T-helper 2 cell treated with Interferon-gamma antibody and Interleukin-4, amounts not matched to agents 100 ng/mL and 5 ng/mL, for 36 hours (primary cell): ENCODE data around the gene FBXO28. TPM values are rescaled to one million over a fixed set of nuclear protein-coding genes. Genes with fewer than 3 reads are reported as not detected.
"Not testable (repeated sequence)": the region's sequence is repeated elsewhere in the genome, so short reads cannot be mapped to it uniquely, and the experiment has no call there.

Experiments used
- intact Hi-C: fragments of 100-400 bp; cut with micrococcal nuclease; formaldehyde crosslinking; loops from one replicate; pipeline ENCODE4 v1.15.1; 2023
- total RNA-seq: library from RNA; stranded (reverse); gene quantifications from 2 replicates; pipeline ENCODE4 v1.2.3, GENCODE V29; 2022

The FBXO28 gene
- total RNA-seq, 1 donor from 2014 or later: 21.1 TPM

DNA sequence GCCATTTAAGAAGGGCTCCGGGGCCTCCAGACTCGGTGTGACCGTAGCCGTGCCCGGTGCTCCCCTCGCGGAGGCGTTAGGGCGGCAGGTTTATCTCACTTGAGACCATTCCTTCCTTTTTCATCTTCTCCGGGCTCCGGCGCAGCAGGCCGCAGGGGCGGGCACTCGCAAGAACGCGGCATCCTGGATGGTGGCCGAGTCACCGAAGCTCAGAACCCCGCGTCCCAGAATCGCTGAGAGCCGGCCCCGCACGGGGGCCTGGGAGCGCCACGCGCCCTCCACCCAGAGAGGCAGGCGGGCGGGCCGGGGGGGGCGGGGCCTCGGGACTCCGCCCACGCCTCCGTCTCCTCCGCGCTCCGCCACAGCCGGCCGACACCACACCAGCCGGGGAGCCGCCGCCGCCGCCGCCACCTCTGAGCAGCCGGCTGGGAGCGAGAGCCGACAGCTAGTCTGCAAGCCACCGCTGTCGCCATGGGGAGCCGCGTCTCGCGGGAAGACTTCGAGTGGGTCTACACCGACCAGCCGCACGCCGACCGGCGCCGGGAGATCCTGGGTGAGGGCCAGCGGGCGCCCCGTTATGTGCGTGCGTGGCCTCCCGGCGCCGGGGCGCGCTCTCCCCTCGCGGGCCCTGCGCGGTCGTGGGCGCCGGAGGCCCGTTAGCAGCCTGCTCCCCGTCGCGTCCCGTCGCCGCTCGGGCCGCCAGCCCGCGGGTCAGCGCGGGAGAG lies 69.1 kb downstream of the FBXO28 start, which contains the start of gene DEGS1:
TSS of gene DEGS1 (plus strand) at position 375 of the 725 bp plus-strand sequence. CDS start at position 472, 97 bp downstream.
- intact Hi-C loops: loop anchor here (1.0 to 10.0 kb wide), 12 partner anchors 13 to 1470 kb away; partner anchors contain the start of genes AIDA, BROX, CAPN2 and CNIH4

DNA sequence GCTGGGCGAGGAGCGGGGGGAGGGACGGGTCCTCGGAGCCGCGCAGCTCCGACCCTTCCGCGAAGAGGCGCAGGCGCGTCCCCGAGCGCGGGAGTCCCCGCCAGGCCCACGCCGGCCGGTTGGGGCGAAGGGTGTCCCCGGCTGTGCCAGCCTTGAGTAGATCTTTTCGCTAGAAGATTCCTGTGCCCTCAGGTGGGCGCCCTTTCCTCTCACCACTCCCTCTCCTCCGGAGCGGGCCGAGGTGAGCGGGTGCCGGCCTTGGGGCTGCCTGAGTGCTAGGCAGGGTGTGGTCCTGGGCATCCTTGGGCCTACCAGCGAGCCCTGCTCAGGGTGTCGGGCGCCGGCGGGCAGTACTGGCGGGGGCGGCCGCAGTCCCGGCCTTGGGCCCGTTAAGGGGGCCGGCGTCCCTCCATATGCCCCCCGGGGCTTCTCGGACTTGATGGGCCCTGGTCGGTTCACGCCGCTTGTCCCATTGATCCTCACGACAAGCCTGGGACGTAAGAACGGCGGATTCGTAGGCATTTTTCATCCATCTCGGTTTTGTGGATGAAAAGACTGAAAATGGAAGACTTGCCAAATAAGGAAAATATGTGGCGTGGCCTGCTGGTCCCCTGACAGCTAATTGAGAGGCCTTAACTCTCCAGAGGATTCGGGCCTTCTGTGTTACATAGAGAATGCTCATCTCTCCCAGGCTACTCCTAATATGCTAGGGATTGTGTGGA lies 69.8 kb downstream of the FBXO28 start:
- intact Hi-C loops: loop anchor here (1.0 to 10.0 kb wide), 9 partner anchors 79 to 1471 kb away; partner anchors contain the start of genes AIDA, BROX, CAPN2 and CNIH4

GRCh38 chr1:224185208-224185607 lies 71.3 kb downstream of the FBXO28 start:
- intact Hi-C loops: loop anchor here (10.0 kb wide), 1 partner anchor 470 kb away; the partner anchor contains the start of gene CAPN2

DNA sequence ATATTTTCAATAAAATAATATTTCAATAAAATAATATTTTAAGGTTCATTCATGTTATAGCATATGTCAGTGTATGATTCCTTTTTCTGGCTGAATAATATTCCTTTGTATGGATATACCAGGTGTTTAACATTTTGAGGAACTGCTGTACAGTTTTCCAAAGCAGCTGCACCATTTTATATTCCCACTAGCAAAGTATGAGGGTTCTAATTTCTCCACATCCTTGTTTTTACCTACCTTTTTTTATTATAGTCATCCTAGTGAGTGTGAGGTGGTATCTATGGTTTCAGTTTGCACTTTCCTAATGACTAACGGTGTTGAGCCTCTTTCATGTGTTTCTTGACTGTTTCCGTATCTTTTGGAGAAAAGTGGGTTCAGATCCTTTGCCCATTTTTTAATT lies 74.4 kb downstream of the FBXO28 start:
- intact Hi-C loops: loop anchor here (10.0 kb wide), 1 partner anchor 473 kb away; the partner anchor contains the start of gene CAPN2

DNA sequence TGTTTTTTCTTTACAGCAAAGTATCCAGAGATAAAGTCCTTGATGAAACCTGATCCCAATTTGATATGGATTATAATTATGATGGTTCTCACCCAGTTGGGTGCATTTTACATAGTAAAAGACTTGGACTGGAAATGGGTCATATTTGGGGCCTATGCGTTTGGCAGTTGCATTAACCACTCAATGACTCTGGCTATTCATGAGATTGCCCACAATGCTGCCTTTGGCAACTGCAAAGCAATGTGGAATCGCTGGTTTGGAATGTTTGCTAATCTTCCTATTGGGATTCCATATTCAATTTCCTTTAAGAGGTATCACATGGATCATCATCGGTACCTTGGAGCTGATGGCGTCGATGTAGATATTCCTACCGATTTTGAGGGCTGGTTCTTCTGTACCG lies 75.7 kb downstream of the FBXO28 start:
- intact Hi-C loops: loop anchor here (10.0 kb wide), 1 partner anchor 475 kb away; the partner anchor contains the start of gene CAPN2

DNA sequence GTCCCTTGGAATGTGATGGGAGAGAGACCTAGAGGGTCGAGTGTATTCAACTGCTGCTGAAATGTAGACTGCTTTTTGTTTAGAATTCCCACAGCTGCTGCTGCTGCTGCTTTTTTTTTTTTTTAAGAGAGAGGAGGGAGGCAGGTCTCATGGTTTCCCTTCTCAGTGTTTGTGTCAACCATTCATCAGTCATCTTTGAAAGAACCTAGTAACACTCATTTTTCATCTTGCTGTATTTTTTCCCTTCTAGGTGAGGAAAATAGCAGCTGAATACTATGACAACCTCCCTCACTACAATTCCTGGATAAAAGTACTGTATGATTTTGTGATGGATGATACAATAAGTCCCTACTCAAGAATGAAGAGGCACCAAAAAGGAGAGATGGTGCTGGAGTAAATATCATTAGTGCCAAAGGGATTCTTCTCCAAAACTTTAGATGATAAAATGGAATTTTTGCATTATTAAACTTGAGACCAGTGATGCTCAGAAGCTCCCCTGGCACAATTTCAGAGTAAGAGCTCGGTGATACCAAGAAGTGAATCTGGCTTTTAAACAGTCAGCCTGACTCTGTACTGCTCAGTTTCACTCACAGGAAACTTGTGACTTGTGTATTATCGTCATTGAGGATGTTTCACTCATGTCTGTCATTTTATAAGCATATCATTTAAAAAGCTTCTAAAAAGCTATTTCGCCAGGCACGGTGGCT lies 78.3 kb downstream of the FBXO28 start:
- intact Hi-C loops: no loop called here

DNA sequence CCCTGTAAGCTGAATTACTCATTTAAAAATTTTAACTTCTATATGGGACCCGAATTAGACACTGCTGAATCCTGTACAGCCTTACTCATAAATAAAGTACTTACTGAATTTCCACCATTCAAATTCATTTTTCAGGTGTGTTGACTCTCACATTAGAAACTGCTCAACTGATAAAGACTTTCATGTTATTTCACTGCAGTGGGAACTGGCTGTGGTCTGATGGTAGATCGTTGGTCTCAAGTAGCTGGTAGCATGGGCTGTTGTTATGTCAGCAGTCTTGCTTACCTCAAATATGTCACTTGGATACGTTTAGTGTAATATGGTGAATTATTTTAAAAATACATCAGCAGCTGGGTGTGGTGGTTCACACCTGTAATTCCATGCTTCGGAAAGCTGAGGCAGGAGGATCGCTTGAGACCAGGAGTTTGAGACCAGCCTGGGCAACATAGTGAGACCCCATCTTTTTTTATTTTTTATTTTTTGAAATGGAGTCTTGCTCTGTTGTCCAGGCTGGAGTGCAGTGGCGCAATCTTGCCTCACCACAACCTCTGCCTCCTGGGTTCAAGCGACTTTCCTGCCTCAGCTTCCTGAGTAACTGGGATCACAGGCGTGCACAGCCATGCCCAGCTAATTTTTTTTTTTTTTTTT lies 79.5 kb downstream of the FBXO28 start:
- intact Hi-C loops: no loop called here

DNA sequence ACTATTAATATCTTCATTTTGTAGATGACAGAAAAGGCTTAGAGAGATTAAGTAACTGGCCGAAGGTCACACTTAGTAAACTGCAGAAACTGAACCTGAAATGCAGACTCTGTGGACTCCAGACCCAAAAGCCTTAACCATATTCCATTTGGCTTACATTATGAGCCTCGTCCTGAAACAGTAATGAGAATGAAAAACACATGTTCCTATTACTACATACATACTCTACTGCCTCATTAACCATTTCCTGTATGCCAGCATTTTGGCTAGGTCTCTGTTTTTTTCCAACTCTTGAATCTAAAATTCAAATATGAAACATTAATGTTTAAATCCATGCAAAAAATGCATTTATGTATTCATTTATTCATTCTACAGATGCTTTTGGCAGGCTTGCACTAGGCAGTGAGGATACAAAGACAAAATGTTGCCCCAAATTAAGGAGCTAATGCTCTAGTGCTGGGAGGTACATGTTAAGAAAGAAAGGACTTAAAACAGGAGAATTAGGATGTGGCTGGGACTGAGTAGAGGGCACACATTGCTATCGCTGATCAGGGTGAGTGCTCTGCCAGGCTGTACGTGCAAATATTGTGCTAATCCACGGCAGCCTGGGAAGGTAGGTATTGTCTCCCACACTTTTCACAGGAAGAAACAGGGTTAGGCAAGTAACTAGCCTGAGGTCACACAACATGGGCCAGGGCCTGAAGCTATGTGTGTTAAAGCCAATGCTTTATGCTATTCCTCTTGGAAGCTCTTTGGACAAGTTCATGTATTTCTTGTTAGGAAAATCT lies 83.1 kb downstream of the FBXO28 start:
- intact Hi-C loops: no loop called here

GRCh38 chr1:224198572-224198971 lies 84.7 kb downstream of the FBXO28 start:
- intact Hi-C loops: no loop called here

DNA sequence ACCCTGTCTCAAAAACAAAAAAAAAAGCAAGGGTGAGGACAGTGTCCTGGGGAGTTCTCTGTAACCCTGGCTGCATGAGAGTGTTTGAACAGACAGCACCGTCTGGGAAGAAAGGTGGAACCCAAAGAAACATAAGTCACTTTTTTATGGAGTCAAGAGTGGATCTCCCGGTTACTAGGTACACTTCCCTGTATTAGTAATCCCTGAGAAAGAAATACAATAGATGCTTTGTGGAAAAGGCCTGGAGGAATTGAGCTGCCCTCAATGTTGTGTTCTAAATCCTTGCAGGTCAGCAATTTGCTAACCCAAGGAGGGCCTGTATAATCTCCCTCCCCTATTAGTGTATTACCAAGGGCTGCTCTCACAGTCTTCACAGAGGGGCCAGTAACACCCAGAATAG lies 85.8 kb downstream of the FBXO28 start:
- intact Hi-C loops: no loop called here

DNA sequence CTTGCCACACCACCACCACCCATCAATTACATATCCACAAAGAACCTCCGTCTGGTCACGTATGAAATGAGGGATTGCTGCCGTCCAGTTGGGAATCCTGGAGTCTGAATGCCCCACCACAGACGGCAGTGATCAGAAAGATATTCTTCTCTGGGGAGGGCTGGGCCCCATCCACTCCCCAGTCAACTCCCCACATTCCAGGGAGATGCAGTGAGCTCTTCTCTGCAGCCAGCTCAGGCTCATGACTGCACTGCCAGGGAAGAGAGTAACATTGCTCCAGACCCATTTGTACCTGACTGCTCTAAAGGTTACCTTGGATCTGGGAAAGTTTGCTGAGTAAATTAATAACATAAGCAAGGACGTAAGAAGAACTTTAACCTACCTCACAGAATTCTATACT lies 87.5 kb downstream of the FBXO28 start:
- intact Hi-C loops: no loop called here

GRCh38 chr1:224201853-224202252 lies 87.9 kb downstream of the FBXO28 start:
- intact Hi-C loops: no loop called here

DNA sequence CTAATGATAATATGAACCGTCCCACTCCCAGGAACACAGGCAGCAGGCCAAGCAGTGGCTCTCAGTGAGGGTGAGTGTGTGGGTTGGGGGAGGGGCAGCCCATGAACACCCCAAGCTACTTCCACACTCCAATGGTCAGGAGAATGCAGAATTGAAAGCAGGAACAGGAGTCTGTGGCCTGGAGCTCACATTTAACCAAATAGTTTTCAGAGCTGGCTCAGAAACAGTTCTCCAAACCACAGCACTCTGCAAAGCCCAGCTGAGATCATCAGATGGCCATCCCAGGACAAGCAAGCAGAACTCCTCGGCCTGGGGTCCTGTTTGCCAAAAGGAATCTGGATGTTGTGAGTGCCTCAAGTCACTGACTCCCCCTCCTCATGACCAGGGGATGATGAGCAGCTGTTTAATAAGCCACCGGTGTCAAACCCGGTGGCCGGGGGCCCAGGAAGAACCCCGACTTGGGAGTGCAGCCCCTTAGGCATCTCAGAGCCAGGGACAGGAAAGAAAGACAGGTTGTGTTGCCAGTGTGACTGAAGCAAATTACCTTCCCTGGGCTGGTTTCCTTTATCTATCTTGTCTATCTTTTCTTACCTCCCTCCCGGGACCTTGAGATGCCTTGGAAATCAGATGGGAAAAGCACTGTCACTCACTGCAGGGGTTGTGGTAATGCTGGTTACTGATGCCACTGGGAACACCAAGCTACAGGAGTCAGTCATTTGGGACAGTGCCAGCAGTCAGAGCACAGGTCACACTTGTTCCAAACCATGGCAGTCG lies 89.5 kb downstream of the FBXO28 start:
- intact Hi-C loops: no loop called here

GRCh38 chr1:224205438-224205840 lies 91.5 kb downstream of the FBXO28 start:
- intact Hi-C loops: no loop called here

DNA sequence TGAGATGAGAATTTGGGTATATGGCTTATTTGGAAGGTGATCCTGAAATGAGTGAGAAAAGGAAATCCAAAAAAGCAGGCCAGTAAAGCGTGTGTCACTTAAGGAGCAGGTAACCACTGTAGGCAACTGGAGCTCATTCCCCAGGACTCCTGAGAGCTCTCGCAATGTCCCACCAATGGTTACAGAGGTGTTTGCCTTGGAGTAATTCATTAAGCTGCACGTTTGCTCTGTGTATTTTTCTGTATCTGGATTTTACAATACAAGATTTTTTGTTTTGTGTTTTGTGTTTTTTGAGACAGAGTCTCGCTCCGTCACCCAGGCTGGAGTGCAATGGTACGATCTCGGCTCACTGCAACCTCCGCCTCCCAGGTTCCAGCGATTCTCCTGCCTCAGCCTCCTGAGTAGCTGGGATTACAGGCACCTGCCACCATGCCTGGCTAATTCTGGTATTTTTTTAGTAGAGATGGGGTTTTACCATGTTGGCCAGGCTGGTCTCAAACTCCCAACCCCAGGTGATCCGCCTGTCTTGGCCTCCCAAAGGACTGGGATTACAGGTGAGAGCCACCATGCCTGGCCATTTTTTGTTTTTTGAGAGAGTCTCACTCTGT lies 92.1 kb downstream of the FBXO28 start:
- intact Hi-C loops: not testable (repeated sequence)

DNA sequence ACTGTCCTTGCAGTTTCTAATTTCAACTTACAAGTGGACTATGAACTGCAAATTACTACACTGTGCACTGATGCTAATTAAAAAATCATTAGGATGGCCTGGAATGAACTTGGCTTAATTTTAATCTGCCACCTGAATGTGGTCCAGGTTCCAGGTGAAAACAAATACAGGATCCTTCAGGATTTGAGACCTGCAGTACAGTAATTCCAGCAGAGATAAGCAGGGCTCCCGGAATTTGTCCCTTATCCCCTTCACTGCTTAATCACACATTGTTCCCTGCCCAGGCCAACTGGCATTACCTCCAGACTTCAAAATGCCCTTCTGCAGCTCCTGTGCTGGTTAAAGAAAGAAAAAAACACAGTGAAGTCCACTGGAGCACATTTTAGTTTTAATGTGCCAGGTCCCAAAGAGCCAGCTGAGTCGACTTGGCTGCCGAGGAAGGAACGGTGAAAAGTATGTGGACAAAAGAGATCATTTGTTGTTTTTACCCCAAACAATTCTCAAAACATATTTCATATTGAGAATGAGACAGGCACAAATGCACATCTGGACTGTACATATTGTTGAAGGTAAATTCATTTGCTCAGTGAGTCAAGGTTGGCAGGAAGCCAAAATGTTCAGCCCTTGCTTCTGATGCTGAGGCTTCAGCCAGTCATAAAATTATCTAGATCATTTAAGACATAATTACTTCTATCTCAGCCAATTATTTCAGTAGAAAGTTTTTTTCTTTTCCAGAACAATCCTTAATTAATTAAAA lies 97.5 kb downstream of the FBXO28 start:
- intact Hi-C loops: no loop called here
